Measurements from ENCODE around the gene BANF1.

- TF ChIP-seq CTCF (IDR thresholded peaks at IDR 0.05; ENCODE audit: insufficient read depth, low read depth, low read length) (no peak), EZH2 (IDR thresholded peaks at IDR 0.05; ENCODE audit: insufficient read depth, low read length) (no peak)
Observed at GRCh38 chr11:66017321-66017720, 15.0 kb downstream of the BANF1 start.

Data from astrocyte (in vitro differentiated cells and primary cell).